Nephron (organoid): ENCODE results near the gene ZFYVE1.

Experiments used
- H3K27ac Mint-ChIP-seq, 3 experiments: 2 replicates each; pipeline ENCODE4 v1.8.0; 2020; ENCODE audit warnings: mixed read lengths in 3 of 3, mild to moderate bottlenecking in 2 of 3, moderate library complexity in 1 of 3
- H3K27me3 Mint-ChIP-seq: 2 replicates; pipeline ENCODE4 v1.8.0; 2021; ENCODE audit warnings: low read depth, mild to moderate bottlenecking, moderate library complexity, mixed read lengths
- H3K36me3 Mint-ChIP-seq: 2 replicates; pipeline ENCODE4 v1.8.0; 2020; ENCODE audit warnings: low read depth, mixed read lengths
- H3K4me1 Mint-ChIP-seq: 2 replicates; pipeline ENCODE4 v1.8.0; 2020; ENCODE audit warnings: mixed read lengths
- H3K4me3 Mint-ChIP-seq, 3 experiments: 2 replicates each; pipeline ENCODE4 v1.8.0; 2020; ENCODE audit warnings: mild to moderate bottlenecking in 3 of 3, mixed read lengths in 3 of 3, moderate library complexity in 2 of 3
- H3K9me3 Mint-ChIP-seq: 2 replicates; pipeline ENCODE4 v1.8.0; 2020; ENCODE audit warnings: mixed read lengths
- CTCF ChIP-seq, 3 experiments: fragments of 200-600 bp; sonication (generic); IDR thresholded peaks; one replicate each; pipeline ENCODE4 v1.5.0; 2021; ENCODE audit warnings: antibody characterized with exemption in 3 of 3; ENCODE audit not compliant: unreplicated experiment in 3 of 3

Gene ZFYVE1

GRCh38 chr14:72946491-72946890 is 80.4 kb downstream of the ZFYVE1 start:
- Mint-ChIP-seq H3K4me1 (peaks cover 4% of the 10 kb centered on the region), H3K4me3 (no peak overlapping the region), H3K9me3 (no peaks in the 10 kb centered on the region), H3K27ac (no peak overlapping the region), H3K27me3 (no peaks in the 10 kb centered on the region), H3K36me3 (peaks cover 35% of the 10 kb centered on the region)
- TF ChIP-seq CTCF (IDR thresholded peaks at IDR 0.05; ENCODE audit: unreplicated experiment in 3 of 3): no peak

GRCh38 chr14:72945356-72946027 is 81.4 kb downstream of the ZFYVE1 start:
- Mint-ChIP-seq H3K27ac (no peak overlapping the region), H3K4me1 (peaks cover 6% of the 10 kb centered on the region), H3K4me3 (no peak overlapping the region), H3K36me3 (peaks cover 32% of the 10 kb centered on the region), H3K27me3 (no peaks in the 10 kb centered on the region), H3K9me3 (no peaks in the 10 kb centered on the region)
- no peak for TF ChIP-seq CTCF (IDR thresholded peaks at IDR 0.05; ENCODE audit: unreplicated experiment in 3 of 3)

GRCh38 chr14:72943876-72944430 is 83.0 kb downstream of the ZFYVE1 start:
- Mint-ChIP-seq H3K27me3 (no peaks in the 10 kb centered on the region), H3K4me1 (peaks cover 6% of the 10 kb centered on the region), H3K4me3 (no peak overlapping the region), H3K27ac (no peak overlapping the region), H3K36me3 (peaks cover 32% of the 10 kb centered on the region), H3K9me3 (no peaks in the 10 kb centered on the region)
- no peak for TF ChIP-seq CTCF (IDR thresholded peaks at IDR 0.05; ENCODE audit: unreplicated experiment in 3 of 3)

- peaks cover 6% of the 10 kb centered on the region for H3K4me1 Mint-ChIP-seq
- H3K27ac Mint-ChIP-seq: no peak overlapping the region
- H3K36me3 Mint-ChIP-seq: peaks cover 35% of the 10 kb centered on the region
- no peak overlapping the region for H3K4me3 Mint-ChIP-seq
- TF ChIP-seq CTCF (IDR thresholded peaks at IDR 0.05; ENCODE audit: unreplicated experiment in 3 of 3): no peak
- H3K27me3 Mint-ChIP-seq: no peaks in the 10 kb centered on the region
- H3K9me3 Mint-ChIP-seq: no peaks in the 10 kb centered on the region
These were observed 84.0 kb downstream of the ZFYVE1 start for GRCh38 chr14:72942934-72943333.

- H3K4me3 Mint-ChIP-seq: no peak overlapping the region
- H3K9me3 Mint-ChIP-seq: no peaks in the 10 kb centered on the region
- H3K36me3 Mint-ChIP-seq: peaks cover 34% of the 10 kb centered on the region
- peaks cover 6% of the 10 kb centered on the region for H3K4me1 Mint-ChIP-seq
- H3K27me3 Mint-ChIP-seq: no peaks in the 10 kb centered on the region
- no peak for TF ChIP-seq CTCF (IDR thresholded peaks at IDR 0.05; ENCODE audit: unreplicated experiment in 3 of 3)
- no peak overlapping the region for H3K27ac Mint-ChIP-seq
These were observed 85.5 kb downstream of the ZFYVE1 start for GRCh38 chr14:72941286-72941985.
